HK-2 (cell line): Measurements from ENCODE around the gene ADAMTS5.

Source experiments
- DNase-seq: peaks from one replicate; pipeline ENCODE4 v3.0.0-alpha.2; 2018; ENCODE audit not compliant: unreplicated experiment

The ADAMTS5 gene

GRCh38 chr21:26948194-26948593 lies 18.7 kb downstream of the ADAMTS5 start:
- DNase-seq: no peak

- DNase-seq: no peak
Measured at GRCh38 chr21:26946744-26947446, 20.0 kb downstream of the ADAMTS5 start.

DNA sequence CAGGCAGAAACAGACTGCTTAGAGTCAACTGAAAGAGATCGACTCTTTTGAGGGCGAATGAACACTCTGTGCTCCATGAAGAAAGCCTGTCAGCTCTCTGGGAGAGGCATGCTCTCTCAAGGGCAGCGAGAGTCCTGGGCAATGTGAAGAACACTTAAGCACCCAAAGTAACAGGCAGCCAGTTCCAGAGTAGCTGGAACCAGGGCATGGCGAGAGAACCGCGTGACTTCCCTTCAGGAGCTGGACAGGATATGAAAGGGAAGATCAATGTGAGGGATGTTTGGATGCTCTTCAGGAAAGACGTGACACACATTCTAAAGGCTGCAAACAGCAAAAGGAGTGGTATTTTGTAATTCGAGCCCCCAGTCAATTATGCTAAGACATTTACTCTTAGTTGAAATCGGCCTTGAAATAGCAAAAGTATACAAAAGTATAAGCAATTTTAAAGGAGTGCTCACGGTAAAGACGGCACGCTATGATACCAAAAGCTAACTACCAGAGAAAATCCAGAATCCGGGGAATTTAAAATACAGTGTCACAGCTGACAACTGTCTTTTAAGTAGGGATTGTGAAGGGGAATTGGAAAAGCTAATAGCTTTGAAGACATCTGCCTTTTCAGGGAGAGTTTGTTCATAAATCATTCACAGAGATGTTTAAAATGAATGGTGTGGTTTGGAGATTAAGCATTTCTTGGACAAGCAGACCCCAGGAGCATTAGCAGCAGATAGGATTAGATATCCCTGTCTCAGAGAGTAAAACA lies 20.8 kb downstream of the ADAMTS5 start:
- no peak for DNase-seq

- no peak for DNase-seq
Measured at GRCh38 chr21:26943921-26944320, 23.0 kb downstream of the ADAMTS5 start.

DNA sequence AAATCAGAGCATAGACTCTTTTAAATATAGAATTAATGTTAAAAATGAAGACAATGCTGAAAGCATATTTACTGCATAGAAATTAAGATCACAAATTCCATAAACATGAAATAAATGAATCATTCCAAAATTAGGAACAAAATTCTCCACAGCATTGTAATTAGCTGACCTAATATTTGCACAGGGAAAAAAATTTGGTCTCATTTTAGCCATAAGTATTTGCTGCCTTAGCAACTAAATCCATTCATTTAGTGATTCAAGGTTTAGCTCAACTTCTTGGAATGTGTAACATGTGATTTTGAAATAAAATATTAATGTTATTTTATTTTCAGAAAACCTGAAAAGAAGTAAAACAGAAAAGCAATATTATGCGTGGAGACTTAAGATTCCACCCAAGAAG lies 25.5 kb downstream of the ADAMTS5 start:
- DNase-seq: no peak

GRCh38 chr21:26939601-26940111 lies 27.2 kb downstream of the ADAMTS5 start:
- no peak for DNase-seq

GRCh38 chr21:26936641-26937040 lies 30.2 kb downstream of the ADAMTS5 start:
- DNase-seq: no peak

DNA sequence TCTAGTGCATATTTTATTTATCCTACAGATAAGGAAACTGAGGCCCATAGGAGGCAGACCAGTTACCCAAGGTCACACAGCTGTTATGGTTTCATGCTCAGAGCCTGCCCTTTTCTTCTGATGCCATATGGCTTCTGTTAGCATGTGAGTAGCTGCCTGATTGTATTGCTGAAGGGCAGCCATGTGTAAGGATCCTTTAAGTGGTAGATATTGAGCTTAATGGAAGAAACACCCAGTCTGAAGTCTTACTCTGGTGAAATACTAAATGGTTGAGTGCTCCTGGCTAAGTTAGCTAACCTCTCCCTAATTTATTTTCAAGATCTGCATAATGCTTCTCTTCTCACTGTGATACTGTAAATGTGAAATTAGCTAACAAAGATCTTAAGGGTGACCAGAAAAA lies 30.9 kb downstream of the ADAMTS5 start:
- DNase-seq: no peak

GRCh38 chr21:26934383-26934782 lies 32.5 kb downstream of the ADAMTS5 start:
- DNase-seq: no peak

GRCh38 chr21:26933448-26933847 lies 33.4 kb downstream of the ADAMTS5 start:
- no peak for DNase-seq

DNA sequence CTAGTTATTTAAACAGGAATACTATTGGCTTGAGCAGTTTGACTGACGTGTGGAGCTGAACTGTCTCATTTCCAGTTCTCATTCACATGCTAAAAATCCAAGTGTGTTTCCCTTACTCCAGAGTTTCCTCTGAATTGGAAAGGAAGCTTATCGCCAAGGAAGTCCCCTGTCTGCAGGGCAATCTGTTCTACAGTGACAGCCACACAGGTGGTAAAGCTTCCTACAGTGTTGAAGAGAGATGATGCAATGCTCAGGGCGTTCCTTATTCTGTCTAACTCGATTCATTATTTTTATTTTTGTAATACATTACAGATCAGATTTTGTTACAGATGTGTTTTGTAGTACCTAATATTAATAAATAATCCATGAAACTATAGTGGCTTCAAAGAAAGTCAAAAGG lies 41.3 kb downstream of the ADAMTS5 start:
- no peak for DNase-seq

GRCh38 chr21:26925122-26925521 lies 41.8 kb downstream of the ADAMTS5 start:
- no peak for DNase-seq

DNA sequence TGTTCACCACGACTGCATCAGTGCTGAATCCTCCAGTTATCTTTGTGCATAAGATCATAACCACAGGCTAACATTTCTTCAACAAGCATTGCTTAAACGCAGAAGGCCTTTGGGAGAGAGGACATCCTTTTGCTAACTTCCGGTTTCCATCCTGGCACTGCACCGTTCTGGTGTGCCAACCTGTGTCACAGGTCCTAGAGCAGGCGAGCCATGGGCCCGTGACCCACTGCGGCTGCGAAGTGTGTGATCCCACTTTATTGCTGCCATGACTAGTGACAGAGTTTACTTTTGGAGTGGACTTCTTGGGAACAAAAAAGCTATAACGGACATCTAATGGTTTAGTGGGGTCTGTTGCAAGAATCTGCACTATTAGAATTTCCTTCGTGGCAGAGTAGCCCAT lies 42.9 kb downstream of the ADAMTS5 start:
- no peak for DNase-seq

DNA sequence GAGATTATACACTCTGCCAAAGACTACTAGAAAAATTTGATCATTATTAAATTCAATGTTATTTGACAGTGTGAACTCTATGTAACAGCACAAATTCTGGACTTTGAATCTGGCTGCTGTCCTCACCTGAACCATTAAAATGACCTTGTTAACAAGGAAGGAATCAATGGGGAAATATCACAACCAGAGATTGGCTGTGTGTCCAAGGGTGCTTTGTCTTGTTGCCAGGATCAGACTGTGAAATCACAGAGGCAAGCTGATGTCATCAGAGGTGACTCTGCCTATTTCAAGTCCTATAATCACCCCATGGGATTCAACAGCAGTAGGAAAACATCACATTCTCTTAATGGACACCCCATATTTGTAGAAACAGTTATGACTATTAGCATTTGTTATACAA lies 46.8 kb downstream of the ADAMTS5 start:
- no peak for DNase-seq

GRCh38 chr21:26918323-26919079 lies 48.4 kb downstream of the ADAMTS5 start:
- DNase-seq: no peak

DNA sequence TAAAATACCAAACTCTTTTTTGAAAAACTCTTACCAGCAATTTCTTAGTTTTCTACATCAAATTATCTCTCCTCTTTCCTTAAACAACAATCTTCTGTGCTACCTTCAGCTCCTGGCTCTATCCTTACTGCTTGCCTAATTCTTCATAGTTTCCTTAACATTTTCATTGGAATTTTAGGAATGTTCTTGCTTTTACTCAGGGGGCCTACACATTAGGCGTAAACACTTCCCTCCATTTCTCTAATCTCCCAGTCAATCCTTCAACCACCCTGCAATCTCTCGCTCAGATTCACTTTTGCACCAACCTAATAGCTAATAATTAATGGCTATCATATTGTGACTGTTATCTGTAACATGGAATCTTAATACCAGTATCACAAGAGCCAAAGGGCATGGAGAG lies 50.1 kb downstream of the ADAMTS5 start:
- no peak for DNase-seq

GRCh38 chr21:26914557-26914956 lies 52.3 kb downstream of the ADAMTS5 start:
- DNase-seq: no peak

DNA sequence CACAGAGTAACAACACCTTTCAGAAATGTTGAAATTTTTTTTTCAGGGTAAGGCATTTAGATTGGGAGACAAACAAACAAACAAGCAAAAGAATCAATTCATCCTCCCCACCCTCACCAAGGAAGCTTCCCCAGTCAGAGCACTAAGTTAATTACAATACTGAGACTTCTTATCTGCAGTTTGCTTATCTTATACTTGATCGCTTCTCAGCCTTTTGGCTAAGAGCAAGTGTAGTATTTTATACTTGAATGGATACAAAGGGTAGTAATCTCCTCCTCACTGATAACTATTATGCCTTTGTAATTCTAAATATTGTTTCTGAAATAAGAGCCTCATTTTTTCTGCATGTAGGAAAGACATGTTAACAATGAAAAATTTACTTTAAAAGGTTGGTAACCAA lies 54.4 kb downstream of the ADAMTS5 start:
- no peak for DNase-seq

GRCh38 chr21:26909972-26910371 lies 56.9 kb downstream of the ADAMTS5 start:
- peak; percentile 4 for DNase-seq

GRCh38 chr21:26900980-26901379 lies 65.9 kb downstream of the ADAMTS5 start:
- no peak for DNase-seq

DNA sequence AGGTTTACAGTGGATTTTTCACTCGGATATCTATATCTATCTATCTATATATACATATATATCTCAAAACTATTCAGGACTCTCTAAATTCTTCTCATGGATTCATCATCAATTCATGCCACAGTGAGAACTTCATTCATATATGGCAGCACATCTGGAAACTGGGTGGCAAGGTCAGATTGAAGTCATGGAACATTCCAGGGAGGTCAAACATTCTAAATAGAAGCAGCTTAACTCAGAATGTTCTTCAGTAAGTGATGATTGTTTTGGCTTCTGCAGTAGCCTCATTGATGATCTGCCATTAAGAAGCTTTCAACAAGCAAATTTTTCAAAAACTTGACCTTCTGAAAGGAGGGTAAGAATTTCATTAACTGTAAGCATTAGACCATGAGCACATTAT lies 74.7 kb downstream of the ADAMTS5 start:
- DNase-seq: no peak

DNA sequence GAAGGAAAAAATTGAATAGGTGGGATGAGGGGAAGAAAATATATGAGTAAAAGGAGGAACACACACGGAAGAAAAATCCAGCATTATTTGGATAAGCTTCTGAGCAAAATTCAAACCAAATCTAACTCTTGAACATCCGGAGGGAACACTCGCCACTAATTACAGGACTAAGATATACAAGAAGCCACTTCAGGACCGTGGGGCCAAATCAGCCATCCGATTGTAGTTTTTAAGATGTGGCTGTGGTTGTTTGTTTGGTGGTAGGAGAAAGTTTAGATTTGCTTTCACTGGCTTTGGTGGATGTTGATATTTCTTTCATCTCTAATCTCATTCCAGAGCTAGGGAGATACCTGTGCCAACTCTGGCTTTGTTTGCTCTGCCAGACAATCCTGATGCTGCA lies 78.0 kb downstream of the ADAMTS5 start:
- DNase-seq: no peak

DNA sequence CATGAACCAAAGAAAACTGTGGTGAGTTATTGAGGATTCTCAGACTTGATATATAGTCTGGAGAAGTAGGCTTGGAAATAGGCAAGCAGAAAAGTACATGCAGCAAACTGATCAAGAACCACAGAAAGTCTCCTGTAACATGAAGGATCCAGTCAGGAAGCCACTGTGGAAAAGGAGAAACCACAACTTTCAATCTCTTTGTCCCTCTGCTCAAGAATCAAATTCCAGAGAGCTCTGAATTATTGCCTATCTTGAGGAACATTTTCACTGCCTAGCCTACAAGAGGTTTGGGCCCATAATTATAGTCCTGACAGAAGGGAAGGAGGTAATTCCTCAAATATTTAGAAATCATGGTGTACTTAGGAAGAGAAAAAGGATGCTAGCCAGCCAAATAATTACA lies 78.6 kb downstream of the ADAMTS5 start:
- DNase-seq: no peak
